AML-193 (cell line): ENCODE data around the gene UBAP2.
"Not testable (repeated sequence)": the region's sequence is repeated elsewhere in the genome, so short reads cannot be mapped to it uniquely, and the experiment has no call there.

Source experiments
- DNase-seq, 2 experiments: peaks; one replicate each; lab custom pipeline; 2025; lab: John Stamatoyannopoulos, UW

The UBAP2 gene

DNA sequence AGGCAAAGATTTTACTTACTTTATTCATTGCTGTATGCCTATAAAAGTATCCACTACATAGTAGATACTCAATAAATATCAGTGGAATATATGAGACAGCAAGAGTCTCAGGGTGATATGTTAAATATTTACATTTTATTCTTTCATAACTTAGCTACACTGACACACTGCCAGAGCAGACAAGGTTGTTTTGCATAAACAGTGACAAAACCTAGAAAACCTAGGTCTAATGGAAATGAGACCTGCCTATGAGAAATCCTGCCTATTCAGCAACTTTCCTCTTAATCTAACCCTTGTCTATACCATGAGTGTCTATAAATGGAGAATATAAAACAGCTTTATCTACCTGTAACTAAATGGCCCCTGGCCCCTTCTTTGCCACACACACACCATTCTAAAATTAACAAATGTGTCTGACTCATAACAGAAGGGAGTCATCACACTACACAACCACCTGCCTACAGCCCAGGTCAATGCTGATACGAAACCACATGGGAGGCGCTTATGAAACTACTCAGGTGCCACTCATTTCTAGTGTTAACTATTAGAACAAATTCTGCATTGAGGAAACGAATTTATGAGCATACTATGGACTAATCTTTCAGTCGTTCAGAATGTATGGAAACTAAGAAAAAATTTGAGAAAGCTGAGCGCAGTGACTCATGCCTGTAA is 60.3 kb downstream of the UBAP2 start:
- no peak for DNase-seq

DNA sequence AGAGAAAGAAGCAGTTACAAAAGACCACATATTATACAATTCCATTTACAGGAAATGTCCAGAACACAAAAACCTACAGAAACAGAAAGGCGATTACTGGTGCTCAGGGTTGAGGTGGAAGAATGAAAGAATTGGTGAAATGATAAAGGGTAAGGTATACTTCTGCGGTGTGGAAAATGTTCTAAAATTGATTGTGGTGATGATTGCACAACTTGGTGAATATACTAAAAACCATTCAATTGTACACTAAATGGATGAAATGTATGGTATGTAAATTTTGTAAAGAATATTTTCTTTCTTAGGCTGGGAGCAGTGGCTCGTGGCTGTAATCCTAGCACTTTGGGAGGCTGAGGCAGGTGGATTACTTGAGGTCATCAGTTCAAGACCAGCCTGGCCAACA is 72.3 kb downstream of the UBAP2 start:
- no peak for DNase-seq

DNA sequence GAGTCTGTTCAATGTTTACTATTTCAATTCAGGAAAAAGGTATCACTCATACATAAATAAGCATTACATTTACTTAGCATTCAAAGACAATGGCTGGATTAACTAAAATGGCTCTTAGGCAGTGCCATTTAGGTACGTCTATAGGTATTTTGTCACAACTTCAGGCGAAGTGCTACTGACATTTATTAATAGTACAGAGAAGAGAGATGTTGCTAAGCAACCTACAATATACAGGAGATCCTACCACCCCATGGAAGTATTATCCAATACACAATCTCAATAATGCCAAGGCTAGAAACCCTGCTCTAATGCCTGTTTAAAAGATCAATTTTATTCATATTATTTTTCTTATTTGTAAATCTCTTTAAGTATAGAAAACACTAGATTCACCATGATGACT is 76.0 kb downstream of the UBAP2 start:
- no peak for DNase-seq

DNA sequence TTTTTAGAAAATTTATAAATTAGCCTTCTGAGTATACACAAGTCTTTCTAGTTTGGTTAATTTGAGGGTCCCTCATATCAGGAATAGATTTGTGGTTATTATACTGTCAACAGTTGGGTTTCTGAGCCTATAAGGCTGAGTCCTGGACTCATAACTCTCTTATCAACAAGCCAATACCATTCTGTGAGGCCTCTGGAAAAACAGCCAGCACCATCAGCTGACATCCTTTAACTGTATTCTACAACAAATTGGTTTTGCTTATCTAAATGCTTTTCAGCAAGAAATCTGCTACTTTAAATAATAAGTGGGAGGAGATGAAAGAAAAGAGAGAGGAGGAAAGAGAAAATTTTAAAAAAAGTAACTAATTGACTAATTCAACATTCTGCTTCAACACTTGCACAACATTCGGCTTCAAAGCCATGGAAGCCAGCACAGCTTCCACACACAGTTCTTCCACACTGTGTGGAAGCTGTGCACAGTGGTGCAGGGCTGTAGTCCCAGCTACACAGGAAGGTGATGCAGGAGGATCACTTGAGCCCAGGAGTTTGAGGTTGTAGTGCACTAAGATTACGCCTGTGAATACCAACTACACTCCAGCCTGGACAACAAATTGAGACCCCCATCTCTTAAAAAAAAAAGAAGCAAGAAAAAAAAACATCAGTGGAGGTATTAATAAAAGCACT is 84.5 kb downstream of the UBAP2 start:
- DNase-seq: no peak

DNA sequence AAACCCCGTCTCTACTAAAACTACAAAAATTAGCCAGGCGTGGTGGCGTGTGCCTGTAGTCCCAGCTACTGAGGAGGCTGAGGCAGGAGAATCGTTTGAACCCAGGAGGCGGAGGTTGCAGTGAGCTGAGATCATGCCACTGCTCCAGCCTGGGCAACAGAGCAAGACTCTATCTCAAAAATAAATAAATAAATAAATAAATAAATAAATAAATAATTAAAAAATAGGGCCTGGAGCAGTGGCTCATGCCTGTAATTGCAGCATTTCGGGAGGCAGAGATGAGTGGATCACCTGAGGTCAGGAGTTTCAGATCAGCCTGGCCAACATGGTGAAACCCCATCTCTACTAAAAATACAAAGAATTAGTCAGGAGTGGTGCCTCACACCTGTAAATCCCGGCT is 86.2 kb downstream of the UBAP2 start:
- not testable (repeated sequence) for DNase-seq

DNA sequence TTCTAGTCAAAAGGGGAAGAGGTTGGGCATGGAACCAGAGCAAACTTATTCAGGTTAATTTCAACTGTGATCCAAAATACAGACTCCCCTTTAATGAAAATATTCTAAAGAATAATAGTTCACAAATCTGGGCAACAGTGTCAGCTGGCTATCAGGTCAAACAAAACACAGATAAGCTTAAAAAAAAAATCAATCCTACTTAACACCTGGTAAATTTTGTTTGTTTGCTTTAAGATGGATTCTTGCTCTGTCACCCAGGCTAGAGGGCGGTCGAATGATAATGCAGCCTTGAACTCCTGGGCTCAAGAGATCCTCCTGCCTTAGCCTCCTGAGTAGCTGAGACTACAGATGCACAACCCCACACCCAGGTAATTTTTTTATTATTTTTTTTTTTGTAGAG is 89.0 kb downstream of the UBAP2 start:
- no peak for DNase-seq

DNA sequence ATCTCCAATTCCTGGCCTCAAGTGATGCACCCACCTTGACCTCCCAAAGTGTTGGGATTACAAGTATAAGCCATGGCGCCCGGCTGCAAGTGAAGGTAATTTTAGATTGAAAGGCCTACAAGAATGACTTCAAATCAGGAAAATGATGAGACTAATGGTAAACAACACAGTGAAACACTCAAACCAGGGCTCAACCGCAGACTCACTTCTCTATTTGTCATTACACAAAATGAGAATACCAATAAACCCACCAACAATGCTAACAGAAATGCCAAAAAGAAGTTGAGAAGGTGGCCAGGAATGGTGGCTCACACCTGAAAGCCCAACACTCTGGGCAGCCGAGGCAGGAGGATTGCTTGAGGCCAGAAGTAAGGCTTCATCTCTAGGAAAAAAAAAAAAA is 92.1 kb downstream of the UBAP2 start:
- DNase-seq: no peak

DNA sequence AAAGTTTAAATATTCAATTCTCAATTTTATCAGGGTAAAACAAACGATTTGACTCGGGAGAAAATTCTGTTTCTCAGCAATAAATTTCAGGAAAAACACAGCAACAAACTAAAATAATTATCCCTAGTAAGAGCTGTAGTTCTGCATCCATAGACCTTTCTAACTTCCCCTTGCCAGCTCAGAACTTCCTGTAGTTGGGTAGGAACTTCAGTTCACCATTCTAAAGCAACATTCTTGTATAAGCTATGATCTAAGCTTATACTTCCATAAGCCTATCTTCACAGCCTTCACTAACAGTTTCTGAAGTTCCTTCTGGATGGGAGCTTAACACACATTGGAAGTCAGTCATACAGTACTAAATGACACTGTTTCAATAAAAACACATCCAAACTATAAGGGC is 96.6 kb downstream of the UBAP2 start:
- DNase-seq: peak; percentile 41 to 43

DNA sequence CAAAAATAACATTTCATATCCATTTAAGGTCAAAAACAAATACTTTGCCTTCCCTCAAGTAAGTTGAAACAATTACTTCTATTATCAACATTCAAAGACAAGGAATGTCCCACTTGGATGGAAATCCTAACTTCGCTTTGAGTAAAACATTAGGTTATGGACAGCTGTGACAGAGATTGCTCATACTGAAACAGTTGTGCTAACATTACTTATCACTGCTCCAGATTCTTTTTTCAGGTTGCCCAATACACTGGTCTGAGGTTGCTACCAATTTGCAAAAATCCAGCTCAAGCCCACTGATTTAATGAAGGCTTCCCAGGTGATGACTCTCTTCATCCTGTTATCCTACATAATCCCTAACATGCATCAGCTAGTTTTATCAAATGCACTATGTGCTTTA is 98.3 kb downstream of the UBAP2 start:
- DNase-seq: no peak

DNA sequence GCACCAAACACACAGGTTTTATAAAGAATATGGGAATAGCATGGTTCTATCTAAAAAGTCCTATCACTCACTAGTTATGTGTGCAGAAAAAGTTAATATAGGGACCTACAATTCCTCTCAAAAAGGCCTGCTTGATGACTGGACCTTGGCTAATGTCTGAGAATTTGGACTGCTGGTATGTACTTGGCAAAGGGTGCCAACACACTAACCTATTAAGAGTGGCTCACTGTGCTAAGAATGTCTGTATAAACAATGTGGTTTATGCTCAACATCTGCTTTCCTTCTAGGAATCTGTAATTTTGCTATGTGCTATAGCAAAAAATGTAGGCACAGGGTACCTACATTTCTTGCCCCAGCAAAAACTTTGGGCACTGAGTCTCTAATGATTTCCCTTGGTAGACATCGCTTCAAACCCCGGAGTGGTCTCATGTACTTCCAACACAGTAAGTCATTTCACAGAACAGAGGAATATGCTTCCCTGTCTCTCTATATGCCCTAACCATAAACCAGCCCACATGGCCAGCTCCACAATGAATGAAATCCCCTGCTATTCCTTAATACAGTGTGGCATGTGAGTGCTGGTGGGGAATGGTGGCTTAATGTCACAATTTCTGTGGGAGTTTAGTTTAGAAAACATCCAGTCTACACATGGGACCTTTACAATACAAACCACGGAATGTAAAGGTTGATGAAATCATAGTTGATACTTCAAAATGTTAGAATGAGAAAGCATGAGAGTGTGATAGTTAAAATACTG is 101.7 kb downstream of the UBAP2 start:
- no peak for DNase-seq

DNA sequence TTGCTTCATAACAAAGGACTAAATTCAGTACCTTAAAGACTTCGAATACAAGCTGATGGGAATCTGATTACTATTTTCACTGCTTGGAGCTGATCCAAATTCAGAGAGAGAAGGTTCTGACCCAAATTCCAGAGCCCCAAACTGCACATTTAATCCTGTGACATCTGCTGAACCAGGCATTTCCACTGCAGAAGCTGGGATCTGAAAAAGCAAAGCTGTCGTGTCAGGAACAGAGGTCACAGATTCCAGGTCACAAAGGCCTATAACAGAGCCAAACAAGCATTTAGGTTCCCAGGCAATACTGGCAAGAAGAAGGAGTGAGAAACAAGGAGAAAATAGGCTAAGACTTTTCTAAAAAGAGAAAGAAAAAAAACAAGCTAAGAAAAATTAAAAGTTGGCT is 105.3 kb downstream of the UBAP2 start:
- no peak for DNase-seq

DNA sequence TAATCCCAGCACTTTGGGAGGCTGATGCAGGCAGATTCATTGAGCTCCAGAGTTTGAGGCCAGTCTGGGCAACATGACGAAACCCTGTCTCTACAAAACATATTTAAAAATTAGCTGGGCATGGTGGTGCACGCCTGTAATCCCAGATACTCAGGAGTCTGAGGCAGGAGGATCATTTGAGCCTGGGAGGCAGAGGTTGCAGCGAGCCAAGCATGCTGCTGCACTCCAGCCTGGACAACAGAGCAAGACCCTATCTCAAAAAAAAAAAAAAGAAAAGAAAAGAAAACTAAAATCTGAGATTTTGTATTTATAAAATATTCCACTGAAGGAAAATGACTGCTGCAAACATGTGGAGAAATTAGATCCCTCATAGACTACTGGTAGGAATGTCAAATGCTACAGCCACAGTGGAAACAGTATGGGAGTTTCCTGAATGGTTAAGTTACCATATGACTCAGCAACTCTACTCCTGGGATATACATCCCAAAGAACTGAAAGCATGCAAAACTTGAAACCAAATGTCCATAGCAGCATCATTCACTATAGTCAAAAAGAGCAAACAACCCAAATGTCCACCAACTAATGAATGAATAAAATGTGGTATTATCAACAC is 106.1 kb downstream of the UBAP2 start:
- no peak for DNase-seq

DNA sequence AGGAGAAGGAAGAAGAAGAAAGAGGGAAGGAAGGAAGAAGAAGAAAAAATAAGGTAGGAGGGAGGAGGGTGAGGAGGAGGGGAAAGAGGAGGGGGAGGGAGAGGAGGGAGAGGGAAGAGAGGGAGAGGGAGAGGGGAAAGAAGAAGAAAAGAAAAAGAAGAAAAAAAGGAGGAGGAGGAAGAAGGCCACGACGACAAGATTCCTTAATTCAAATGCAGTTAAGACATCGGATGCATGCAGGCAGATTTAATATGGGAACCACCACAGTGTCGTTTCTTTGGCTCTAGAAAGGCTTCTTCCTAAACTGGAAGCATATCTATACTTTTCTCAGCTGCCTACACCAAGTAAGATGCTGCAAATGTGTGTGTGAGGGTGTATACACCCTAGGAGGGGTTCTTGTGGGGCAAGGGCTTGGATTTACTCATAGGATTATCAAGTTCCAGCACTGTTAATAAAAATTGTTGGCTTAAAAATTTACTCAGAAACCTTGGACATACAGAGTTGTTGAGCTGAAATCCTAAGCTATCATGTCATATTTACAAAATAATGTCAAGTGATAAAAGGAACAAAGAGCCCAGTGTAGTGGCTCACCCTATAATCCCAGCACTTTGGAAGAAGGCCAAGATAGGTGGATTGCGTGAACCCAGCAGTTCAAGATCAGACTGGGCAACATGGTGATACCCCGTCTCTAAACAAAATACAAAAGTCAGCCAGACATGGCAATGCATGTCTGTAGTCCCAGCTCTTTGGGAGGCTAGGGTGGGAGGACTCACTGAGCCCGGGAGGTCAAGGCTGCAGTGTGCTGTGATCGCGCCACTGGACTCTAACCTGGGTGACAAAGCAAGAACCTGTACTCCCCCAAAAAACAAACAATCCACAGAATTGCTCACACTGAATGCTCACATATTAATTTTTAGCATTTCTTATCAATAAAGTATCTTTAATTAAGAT is 108.5 kb downstream of the UBAP2 start:
- DNase-seq: no peak

DNA sequence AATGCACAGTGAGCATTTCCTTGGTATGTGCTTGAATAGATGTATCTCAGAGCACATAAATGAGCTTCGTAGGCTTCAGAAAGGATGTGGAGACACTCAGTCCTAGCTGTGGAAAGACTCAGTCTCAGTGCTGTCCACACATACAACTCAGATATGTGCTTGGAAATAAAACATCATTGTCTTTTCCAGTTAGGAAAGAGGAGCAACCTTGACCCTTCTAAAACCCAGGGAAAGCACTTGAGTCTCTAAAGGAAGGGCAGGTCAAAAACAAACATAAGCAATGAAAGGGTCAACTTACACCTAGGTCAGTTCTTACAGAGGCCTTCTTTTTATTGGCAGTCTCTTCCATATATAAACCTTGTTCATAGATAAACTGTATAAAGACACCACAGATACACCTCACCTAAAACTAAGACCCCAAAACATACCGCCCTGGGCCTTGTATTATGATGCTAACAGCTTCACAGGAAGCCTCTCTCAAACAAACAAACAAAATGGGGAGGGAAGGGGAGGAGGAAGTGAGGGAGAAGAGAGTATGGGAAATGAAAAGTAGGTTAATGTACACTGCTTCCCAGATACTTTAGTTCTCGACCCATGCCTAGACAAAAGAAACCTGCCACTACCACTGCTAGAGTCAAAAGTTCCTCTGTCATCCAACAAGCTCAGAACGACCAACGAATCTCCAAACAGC is 114.4 kb downstream of the UBAP2 start:
- no peak for DNase-seq

DNA sequence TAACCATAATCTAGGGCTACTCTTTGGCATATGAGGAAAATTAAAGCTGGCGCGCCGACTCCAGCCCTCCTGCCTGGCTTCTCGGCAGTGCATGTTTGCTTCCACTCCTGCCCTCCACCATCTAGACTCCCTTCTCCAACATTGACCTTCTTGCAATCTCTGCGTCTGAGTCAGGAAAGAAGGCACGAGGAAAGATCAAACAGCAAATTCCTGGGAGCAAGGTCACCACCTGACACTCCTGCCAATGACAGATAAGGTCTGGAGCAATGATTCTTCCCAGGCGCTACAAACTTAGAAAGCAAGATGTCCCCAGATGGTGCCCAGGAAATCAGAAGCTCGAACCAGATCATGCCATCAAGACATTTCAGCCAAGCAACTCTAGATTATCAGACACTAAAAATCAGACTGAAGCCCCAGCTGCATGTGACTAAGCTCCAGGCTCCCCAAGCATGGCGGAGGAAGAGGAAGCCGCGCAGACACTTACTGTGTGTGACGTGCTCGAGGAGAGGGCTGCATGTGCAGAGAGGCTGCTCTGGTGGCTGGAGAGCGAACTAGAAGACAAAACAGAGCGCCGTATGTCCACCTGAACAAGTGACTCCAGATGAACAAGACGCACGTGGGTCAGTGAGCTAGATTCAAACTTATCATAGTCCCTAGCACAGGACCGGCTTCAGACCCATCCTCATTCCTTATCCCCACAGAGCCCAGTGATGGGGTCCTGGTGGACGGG is 116.4 kb downstream of the UBAP2 start:
- no peak for DNase-seq

DNA sequence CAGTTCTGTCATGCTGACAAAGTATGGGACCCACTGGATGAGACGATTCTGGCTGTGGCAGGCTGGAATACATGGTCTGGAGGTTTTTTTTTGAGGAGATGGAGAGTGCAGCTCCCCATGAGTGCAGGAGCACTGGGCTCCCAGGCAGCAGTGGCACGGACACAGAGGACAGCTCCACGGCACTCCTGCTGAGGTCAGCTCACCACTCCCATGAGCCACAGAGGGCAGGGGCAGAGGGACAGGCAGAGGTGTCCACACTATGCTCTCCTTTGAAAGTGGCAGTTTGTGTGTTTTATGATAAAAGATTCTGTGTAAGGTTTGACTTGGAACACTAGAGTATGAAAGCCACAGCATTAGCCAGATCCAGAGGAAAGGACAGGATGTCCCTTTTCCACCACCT is 117.4 kb downstream of the UBAP2 start:
- no peak for DNase-seq

DNA sequence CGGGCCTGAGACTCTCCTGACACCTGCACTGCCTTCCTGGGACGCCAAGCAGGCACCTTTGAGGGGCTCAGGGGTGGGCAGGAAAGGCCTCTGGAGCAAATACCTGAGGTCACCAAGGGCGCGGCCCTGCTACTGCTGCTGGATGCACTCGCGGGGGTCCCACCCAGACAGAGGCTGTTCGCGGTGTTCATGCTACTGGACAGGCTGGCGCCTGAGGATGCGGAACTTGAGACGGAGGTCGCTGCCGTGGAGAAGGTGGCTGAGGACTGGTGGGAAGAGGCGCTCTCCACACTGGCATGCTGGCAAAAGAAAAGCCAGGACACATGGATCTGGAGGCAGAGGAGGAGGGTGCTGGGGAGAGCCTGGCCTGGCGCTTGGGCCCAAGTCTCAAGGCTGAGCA is 121.0 kb downstream of the UBAP2 start:
- no peak for DNase-seq

DNA sequence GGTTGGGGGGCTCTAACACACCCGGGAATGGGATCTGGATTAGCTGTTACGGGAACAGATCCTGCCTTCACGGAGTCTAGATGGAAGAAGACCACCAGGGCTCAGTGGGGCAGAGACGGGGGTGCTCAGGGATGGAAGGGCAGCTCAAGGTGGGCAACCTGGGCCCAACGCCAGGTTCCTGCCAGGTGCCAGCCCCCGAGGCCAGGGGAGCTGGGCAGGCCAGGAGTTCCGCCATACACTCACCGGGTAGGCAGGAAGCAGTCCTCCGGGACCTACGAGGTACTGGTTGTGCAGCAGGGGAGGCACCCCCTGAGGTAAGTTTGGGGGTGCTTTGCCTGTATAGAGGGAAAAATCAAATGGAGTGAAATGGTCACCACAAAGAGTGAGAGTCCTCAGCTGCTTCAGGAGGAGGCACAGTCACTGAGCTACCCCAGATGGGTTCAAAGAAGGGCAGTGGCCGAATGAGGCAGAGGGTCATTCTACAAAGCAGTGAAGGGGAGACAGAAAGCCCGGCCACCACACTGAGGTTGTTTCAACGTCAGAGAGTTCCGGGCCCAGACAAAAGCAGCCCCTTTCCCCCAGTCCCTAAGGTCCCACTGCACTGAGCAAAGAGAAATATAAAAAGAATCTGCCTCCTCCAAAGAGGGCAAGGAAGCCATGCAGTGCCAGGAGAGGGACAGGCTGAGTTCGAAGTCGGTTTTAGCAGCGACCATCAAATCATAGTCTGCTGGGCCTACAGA is 121.8 kb downstream of the UBAP2 start:
- DNase-seq: no peak

DNA sequence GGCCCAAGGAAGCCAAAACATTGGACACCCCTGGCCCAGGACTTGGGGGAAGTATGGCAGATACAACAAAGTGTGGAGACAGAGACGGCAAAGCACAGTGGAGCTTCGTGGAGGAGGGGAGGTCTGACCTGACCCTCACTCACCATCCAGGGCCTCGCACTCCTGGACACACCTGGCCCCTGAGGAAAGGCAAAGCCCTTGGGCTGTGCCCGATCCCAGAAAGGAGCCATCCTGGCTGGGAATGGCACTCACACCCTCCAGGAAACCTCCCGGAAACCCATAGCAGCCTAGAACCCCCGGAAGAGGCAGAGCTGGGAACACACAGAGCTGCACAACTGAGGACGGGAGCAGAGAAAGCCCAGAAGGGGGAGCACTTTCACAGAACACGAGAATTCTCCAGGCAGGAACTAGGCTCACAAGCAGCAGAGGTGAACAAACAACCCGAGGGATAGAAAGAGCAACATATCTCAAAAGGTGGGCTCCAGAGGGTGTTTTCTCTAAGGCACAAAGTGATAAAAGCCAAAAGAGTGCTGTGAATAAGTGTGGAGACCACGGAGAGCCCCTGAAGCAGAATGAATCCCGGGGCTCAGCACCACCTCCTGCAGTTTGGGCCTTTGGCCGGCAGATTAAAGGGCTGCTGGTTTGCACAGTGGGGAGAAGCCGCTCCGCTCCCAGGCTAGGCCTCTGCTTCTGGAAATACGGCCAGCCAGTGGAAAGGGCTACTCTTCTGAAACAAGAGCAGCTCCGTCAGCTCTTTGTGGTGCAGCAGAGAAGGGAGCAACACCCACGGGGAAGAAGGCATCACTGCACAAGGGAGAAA is 123.5 kb downstream of the UBAP2 start:
- DNase-seq: peak; percentile 6 to 19
